Right kidney (tissue), 1 donor: ENCODE results near the gene POLR3E.
"Not testable (repeated sequence)": the region's sequence is repeated elsewhere in the genome, so short reads cannot be mapped to it uniquely, and the experiment has no call there.

ENCODE experiments used
- DNase-seq: peaks from one replicate; pipeline ENCODE4 v3.0.0-alpha.2; 2016

Gene POLR3E

GRCh38 chr16:22333457-22333994, 36.3 kb downstream of the POLR3E start:
- DNase-seq, result no peak

- no peak for DNase-seq
Measured at GRCh38 chr16:22335668-22336246, 38.5 kb downstream of the POLR3E start.

GRCh38 chr16:22336581-22336980, 39.4 kb downstream of the POLR3E start:
- DNase-seq, result no peak

DNA sequence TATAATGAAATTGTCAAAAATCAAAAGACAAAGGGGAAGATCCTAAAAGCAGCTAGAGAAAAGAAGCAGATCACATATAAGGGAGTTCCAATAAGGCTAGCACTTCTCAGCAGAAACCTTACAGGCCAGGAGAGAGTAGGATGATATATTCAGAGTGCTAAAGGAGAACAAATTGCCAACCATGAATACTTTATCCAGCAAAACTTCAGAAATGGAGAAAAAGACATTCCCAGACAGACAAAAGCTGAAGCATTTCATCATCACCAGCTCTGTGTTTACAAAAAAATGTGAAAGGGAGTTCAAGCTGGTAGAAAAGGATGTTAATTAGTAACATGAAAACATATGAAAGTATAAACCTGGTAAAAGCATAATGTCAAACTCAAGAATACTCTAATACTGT, 39.8 kb downstream of the POLR3E start:
- DNase-seq, result no peak

- DNase-seq, result no peak
Measured at GRCh38 chr16:22337849-22338635, 40.8 kb downstream of the POLR3E start.

DNA sequence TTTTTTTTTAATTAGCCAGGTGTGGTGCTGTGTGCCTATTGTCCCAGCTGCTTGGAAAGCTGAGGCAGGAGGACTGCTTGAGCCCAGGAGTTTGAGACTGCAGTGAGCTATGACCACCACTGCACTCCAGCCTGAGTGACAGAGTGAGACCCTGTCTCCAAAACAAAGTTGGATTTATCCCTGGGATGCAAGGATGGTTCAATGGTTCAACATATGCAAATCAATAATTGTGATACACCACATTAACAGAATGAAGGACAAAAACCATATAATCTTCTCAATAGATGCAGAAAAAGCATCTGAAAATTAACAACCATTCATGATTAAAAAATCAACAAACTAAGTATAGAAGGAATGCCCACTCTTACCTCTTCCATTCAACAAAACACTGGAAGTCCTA, 43.7 kb downstream of the POLR3E start:
- DNase-seq, result no peak

GRCh38 chr16:22342082-22342481, 44.9 kb downstream of the POLR3E start:
- no peak for DNase-seq

DNA sequence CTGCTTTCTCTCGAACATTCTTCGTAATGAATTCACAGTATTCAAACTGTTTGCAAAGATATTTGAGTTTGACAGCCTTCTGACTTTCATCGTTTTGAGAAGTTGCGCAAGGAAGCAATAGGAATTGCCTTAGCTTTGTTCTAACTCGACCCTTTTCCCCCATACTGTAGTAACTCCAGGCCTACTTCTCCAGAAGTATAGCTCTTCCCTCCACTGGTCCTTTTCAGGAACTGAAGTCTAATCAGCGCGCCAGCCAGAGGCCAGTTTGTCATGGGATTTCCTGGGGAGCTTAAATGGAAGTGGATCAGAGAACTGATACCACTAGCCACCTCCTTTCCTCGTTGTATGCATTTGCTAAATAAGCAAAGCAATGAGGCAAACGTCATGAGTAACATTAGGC, 49.3 kb downstream of the POLR3E start:
- DNase-seq, result no peak

- no peak for DNase-seq
Measured at GRCh38 chr16:22347100-22347820, 50.1 kb downstream of the POLR3E start.

DNA sequence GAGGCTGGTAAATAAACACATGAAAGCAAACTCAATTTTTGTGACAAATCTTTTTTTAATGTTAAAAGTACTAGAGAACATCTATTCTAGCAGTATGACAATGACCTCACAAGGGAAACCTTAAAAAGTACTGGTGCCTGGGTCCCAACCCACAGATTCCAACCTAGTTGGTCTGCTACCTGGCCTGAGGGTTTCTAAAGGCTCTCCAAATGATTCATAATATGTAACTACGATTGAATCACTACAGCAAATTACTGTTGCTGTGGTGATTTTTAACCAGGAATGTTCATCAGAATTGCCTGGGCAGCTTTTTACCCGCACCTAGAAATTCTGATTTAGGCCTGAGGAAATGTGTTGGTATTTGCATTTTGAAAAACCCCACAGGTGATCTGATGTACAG, 51.1 kb downstream of the POLR3E start:
- DNase-seq, result no peak

DNA sequence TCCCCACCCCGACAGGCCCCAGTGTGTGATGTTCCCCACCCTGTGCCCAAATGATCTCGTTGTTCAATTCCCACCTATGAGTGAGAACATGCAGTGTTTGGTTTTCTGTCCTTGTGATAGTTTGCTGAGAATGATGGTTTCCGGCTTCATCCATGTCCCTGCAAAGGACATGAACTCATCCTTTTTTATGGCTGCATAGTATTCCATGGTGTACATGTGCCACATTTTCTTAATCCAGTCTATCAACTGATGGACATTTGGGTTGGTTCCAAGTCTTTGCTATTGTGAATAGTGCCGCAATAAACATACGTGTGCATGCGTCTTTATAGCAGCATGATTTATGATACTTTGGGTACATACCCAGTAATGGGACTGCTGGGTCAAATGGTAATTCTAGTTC, 53.8 kb downstream of the POLR3E start:
- DNase-seq, result not testable (repeated sequence)

GRCh38 chr16:22352140-22352539, 54.9 kb downstream of the POLR3E start:
- no peak for DNase-seq

GRCh38 chr16:22352723-22353122, 55.5 kb downstream of the POLR3E start:
- DNase-seq, result no peak

DNA sequence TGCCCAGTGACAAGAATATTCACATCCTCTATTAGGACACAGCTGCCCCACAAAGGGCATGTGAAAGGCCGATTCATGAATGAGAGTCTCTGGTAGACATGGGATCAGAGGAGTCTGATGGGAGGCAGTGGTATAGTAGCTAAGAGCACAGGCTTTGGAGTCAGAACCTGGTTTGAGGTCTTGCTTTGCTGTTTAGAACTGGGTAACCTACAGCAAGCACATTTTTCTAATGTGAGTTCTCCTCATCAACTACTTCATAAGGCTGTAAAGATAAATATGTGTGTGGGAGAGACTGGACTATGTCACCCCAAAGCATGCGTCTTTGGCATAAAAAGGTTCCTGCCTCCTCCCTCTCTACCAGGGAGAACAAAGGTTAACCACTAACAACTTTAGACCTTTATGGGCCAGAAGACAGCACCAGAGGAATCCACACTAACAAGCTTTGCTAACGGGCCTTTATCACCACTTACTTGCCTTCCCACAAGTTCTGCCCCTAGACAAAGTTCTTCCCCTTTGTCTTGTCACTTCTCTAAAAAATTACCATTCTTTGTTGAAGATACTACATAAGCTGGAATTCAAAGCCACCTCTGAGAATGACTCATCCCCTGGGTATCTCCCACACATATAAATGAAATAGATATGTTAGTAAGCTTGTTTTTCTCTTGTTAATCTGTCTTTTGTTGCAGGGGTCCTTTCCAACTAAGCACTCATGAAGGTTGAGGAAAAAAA, 56.1 kb downstream of the POLR3E start:
- no peak for DNase-seq

DNA sequence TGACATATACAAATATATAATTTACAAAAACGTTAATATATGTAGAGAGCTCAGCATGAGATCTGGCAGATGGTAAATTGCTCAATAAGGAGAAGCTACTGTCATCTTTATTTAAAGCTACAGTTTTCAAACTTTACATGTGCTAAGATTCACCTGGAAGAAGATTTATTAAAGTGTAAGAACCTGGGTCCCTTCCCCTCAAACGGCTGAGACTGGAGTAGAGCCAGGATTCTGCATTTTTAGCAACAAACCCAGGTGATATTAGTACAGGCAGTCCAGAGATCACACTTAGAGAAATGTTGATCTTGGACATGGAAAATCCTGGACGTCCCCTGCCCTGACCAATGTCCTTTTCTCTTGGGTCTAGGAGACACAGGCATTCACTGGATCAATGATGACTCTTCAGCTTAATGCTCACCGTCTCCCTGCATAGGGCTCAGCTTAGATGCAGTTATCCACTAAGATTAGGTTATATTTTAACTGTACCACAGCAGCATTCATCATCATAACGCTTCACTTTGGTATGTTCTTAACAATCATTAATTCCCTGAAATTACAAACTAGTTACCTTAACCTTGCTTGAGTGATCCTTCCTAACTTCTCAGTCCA, 56.8 kb downstream of the POLR3E start:
- no peak for DNase-seq

DNA sequence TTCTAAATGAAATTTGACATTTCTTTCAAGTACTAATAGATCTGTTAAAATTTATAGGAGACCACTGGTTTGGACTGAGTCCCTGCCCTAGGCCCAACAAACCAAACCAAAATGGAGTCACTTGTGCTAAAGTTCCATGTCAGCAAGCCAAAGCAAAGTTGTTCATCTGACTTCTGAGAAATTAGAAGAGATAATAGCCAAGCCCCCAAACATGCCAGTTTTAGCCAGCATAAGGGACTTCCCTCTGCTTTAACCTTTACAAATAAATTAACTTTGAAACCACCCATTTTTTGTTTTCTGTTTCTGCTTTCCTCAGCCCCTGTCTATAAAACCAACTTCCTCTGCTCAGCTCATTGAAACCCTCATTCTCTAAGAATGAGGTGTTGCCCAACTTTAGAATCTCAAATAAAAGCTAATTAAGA, 58.3 kb downstream of the POLR3E start:
- DNase-seq, result no peak

GRCh38 chr16:22356930-22357634, 59.9 kb downstream of the POLR3E start:
- no peak for DNase-seq

DNA sequence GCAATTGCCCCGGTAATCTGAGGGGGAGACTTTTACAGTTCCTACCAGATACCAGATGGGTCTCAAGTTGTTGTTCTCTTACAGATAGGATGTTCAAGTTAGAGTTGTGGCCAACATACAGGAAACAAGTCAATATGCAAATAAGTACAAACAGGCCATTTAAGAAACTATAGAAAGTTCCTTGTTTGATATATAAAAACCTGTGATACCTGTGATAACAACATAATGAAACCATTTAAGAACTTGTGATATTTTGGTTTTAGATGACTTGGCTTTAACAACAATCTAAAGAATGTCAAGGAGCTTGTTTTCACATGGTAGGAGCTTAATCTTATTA, 60.4 kb downstream of the POLR3E start:
- DNase-seq, result no peak

GRCh38 chr16:22358000-22358399, 60.8 kb downstream of the POLR3E start:
- no peak for DNase-seq

DNA sequence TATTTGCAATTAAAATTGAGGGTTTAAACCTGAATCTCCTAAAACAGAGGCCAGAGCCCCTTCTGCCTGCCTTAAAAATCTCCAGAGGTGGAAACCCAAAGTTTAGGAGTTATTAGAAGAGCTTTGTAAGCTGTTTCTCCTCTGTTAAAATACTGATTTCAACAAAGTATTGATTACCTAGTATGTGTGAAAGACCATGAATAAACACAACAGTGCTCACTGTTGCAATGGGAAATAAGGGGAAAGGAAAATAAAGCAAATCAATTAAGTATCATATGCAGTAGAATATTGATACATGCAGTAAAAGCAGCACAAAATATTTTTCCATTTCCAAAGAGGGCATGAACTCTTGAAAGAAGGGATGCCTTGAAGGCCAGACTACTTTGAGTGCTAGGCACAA, 62.5 kb downstream of the POLR3E start:
- DNase-seq, result no peak

GRCh38 chr16:22360963-22361659, 63.9 kb downstream of the POLR3E start:
- DNase-seq, result no peak
